Activated T-cell treated with anti-CD3 and anti-CD28 coated beads, Interleukin-2, amount 50 U/mL, for 48 hours (primary cell): ENCODE results near the gene RAMP2.
A peak's percentile ranks its signal among the peaks of the same experiment; 100 is the strongest.
"Not testable (repeated sequence)": the region's sequence is repeated elsewhere in the genome, so short reads cannot be mapped to it uniquely, and the experiment has no call there.

Source experiments
- DNase-seq, 2 experiments: peaks; one replicate each; pipeline ENCODE4 v3.0.0-alpha.2; 2020

Gene RAMP2

GRCh38 chr17:42769964-42770363, 8.9 kb downstream of the RAMP2 start:
- not testable (repeated sequence) for DNase-seq

- no peak for DNase-seq
These were observed 11.9 kb downstream of the RAMP2 start for GRCh38 chr17:42772945-42773289.

GRCh38 chr17:42773290-42774035, 12.4 kb downstream of the RAMP2 start, which contains the start of gene VPS25:
TSS of gene VPS25 (plus strand) at chr17:42773449. CDS start at chr17:42773476, 27 bp downstream.
- peak; percentile 84 for DNase-seq

GRCh38 chr17:42774066-42774745, 13.2 kb downstream of the RAMP2 start:
- no peak for DNase-seq

GRCh38 chr17:42775534-42776098, 14.6 kb downstream of the RAMP2 start:
- no peak for DNase-seq

- no peak for DNase-seq
These were observed 17.5 kb downstream of the RAMP2 start for GRCh38 chr17:42778570-42778969.

GRCh38 chr17:42779304-42779935, 18.4 kb downstream of the RAMP2 start:
- DNase-seq, result no peak

- DNase-seq, result peak in 1 of 2 experiments; percentile 26
These were observed 19.2 kb downstream of the RAMP2 start, which contains the start of gene WNK4 for GRCh38 chr17:42779936-42780850. TSS of gene WNK4 (plus strand) at chr17:42780610. CDS start at chr17:42780699, 89 bp downstream.

GRCh38 chr17:42780851-42781638, 20.0 kb downstream of the RAMP2 start:
- peak in 1 of 2 experiments; percentile 33 for DNase-seq

- peak in 1 of 2 experiments; percentile 23 for DNase-seq
These were observed 20.7 kb downstream of the RAMP2 start for GRCh38 chr17:42781639-42782165.

- DNase-seq, result no peak
These were observed 21.4 kb downstream of the RAMP2 start for GRCh38 chr17:42782166-42783061.

- peak in 1 of 2 experiments; percentile 24 for DNase-seq
These were observed 22.2 kb downstream of the RAMP2 start for GRCh38 chr17:42783062-42783790.

- no peak for DNase-seq
These were observed 22.7 kb downstream of the RAMP2 start for GRCh38 chr17:42783791-42784138.

GRCh38 chr17:42784409-42784808, 23.4 kb downstream of the RAMP2 start:
- DNase-seq, result peak in 1 of 2 experiments; percentile 22

GRCh38 chr17:42784811-42785592, 24.0 kb downstream of the RAMP2 start:
- DNase-seq, result peak in 1 of 2 experiments; percentile 35

- DNase-seq, result no peak
These were observed 26.2 kb downstream of the RAMP2 start for GRCh38 chr17:42787266-42787665.

- no peak for DNase-seq
These were observed 30.9 kb downstream of the RAMP2 start for GRCh38 chr17:42791948-42792347.

- DNase-seq, result no peak
These were observed 31.5 kb downstream of the RAMP2 start for GRCh38 chr17:42792545-42792944.

GRCh38 chr17:42795061-42795460, 34.0 kb downstream of the RAMP2 start:
- no peak for DNase-seq
